ENCODE results near the gene CHCHD6.

The CHCHD6 gene

DNA sequence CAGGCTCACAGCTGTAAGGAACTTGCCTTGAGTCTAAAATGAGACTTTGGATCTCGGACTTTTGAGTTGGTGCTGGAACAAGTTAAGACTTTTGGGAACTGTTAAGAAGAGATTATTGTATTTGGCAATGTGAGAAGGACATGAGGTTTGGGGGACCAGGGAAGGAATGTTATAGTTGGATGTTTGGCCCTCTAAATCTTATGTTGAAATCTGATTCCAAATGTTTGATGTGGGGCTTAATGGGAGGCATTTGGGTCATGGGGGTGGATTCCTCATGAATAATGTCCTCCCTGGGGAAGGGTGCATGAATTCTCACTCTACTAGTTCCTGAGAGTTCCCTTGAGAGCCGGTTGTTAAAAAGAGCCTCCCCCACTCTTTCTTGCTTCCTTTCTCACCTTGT, 18.5 kb upstream of the CHCHD6 start:
- H3K4me3 ChIP-seq: no peak overlapping the region
- TF ChIP-seq CTCF (IDR thresholded peaks at IDR 0.05): no peak
- no peak for DNase-seq (ENCODE audit: low spot score)
- peak overlapping the region in 1 of 2 donors; percentile 73 for H3K27ac ChIP-seq

- no peak for DNase-seq (ENCODE audit: low spot score)
- no peak for TF ChIP-seq CTCF (IDR thresholded peaks at IDR 0.05)
- no peak overlapping the region for H3K4me3 ChIP-seq
- H3K27ac ChIP-seq: no peak overlapping the region
These were observed 12.3 kb upstream of the CHCHD6 start for GRCh38 chr3:126691765-126692164.

DNA sequence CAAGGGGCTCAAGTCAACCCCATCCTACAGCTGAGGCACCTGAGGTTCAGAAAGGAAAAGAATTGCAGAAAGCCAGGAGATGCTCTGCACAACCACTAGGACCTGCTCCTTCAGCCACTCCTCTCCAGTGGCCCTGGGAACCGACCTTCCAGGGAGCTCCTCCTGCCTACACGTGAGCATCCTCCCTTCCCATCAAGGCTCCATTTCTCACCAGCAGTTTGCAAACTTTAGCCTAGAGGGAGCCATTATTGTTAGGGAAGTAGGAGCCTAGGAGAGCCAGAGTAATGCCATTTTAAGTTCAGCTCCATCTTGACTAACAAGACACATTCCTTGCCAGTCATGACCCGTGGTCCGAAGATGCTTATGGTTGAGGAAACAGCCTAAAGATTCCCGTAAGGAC, 11.2 kb upstream of the CHCHD6 start:
- DNase-seq (ENCODE audit: low spot score): no peak
- Histone ChIP-seq H3K27ac (no peak overlapping the region), H3K4me3 (no peak overlapping the region)
- TF ChIP-seq CTCF (IDR thresholded peaks at IDR 0.05): no peak

- TF ChIP-seq CTCF (IDR thresholded peaks at IDR 0.05): no peak
- Histone ChIP-seq H3K4me3 (no peak overlapping the region), H3K27ac (no peak overlapping the region)
- no peak for DNase-seq (ENCODE audit: low spot score)
These were observed 10.1 kb upstream of the CHCHD6 start for GRCh38 chr3:126693921-126694320.

DNA sequence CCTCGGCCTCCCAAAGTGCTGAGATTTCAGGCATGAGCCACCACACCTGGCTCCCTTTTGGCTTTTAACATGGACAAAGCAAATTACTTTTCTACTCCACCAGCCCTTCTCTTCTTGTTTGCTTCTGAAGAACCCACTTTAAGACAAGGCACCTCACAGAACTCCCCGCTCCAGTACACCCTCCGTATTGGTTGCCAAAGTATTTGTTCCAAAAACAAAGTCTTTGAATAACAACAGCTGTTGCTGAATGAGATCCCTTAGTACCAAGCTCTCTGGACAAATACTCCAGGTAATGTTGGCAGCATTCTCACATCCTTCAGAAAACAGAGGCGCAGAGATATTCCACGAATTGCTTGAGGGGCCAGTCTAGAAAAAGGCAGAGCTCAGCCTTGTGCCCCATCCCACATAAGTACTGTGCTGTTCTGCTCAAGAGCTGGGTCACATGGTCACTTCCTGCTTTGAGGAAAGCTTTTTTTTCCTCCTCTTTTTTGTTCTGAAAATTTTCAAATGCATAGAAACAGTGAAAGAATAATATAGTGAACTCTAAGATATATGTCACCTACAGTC, 7.3 kb upstream of the CHCHD6 start:
- Histone ChIP-seq H3K27ac (no peak overlapping the region), H3K4me3 (no peak overlapping the region)
- no peak for TF ChIP-seq CTCF (IDR thresholded peaks at IDR 0.05)
- DNase-seq (ENCODE audit: low spot score): peak; percentile 14

GRCh38 chr3:126699011-126699410, 5.0 kb upstream of the CHCHD6 start:
- no peak overlapping the region for H3K4me3 ChIP-seq
- no peak for TF ChIP-seq CTCF (IDR thresholded peaks at IDR 0.05)
- DNase-seq (ENCODE audit: low spot score): no peak
- no peak overlapping the region for H3K27ac ChIP-seq

DNA sequence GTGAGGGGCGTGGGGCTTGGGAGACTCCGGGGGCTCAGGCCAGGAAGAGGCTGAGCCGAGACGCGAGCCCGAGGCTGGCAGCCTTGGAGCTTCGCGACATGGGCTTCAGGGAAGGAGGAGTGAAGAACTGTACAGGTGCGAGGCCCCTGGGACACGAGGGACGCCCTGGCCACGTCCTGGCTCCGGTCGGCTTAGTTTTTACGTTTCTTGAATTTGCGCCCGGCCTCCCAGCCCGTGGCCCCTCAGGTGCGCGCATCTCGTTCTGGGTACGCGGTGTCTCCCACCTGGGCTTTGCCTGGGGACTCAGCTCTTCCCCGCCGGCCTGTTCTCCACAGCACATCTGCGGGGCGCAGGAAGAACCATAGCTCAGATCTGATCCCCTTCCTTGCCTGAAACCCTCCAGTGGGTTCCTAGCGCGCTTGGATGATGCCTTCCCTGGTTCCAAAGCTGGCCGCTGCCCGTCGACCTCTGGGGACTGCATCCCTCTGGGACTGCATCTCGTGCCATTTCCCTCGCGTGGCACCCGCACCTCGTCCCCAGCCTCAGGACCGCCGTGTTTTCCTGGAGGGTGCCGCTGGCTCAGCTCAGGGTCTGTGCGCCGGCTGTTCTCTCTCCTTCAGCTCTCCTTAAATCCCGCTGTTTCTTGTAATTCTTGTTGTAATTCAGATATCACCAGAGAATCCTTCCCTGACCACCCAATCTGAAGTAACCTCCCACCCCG, 614 bp downstream of the CHCHD6 start:
- peak overlapping the region in 1 of 2 donors; percentile 59 for H3K27ac ChIP-seq
- no peak for TF ChIP-seq CTCF (IDR thresholded peaks at IDR 0.05)
- peak; percentile 79 for DNase-seq (ENCODE audit: low spot score)
- peak overlapping the region; percentile 97 for H3K4me3 ChIP-seq

Data from coronary artery (tissue), 2 donors.